HepG2 (cell line): ENCODE measurements around the gene AJUBA. TPM values are rescaled to one million over a fixed set of nuclear protein-coding genes. Genes with fewer than 3 reads are reported as not detected.
A peak's percentile ranks its signal among the peaks of the same experiment; 100 is the strongest.

ENCODE experiments used
- EED ChIP-seq: sonication (generic); formaldehyde crosslinking; IDR thresholded peaks from 2 replicates; pipeline ENCODE4 v1.5.0; 2020; ENCODE audit warnings: mild to moderate bottlenecking, missing genetic modification reagents
- FLYWCH1 ChIP-seq: sonication (generic); formaldehyde crosslinking; IDR thresholded peaks from 2 replicates; pipeline ENCODE4 v1.8.1; 2023; ENCODE audit warnings: mild to moderate bottlenecking, missing genetic modification reagents
- FOXK2 ChIP-seq: fragments of 450-650 bp; IDR thresholded peaks from 2 replicates; pipeline ENCODE4 v1.6.1; 2016
- IKZF1 ChIP-seq: fragments of 450-650 bp; IDR thresholded peaks from 2 replicates; pipeline ENCODE4 v1.7.1; 2016
- IRF2 ChIP-seq: IDR thresholded peaks from 2 replicates; pipeline ENCODE4 v1.6.1; 2018; ENCODE audit warnings: missing genetic modification reagents, missing compliant biosample characterization
- MAF1 ChIP-seq: sonication (generic); formaldehyde crosslinking; IDR thresholded peaks from 2 replicates; pipeline ENCODE4 v1.5.0; 2020; ENCODE audit warnings: missing genetic modification reagents, borderline replicate concordance
- NBN ChIP-seq: fragments of 450-650 bp; conservative IDR thresholded peaks from 2 replicates; pipeline ENCODE4 v1.6.1; 2017
- SNAI1 ChIP-seq: sonication (generic); formaldehyde crosslinking; IDR thresholded peaks from 2 replicates; pipeline ENCODE4 v1.5.0; 2020; ENCODE audit warnings: mild to moderate bottlenecking, missing genetic modification reagents, borderline replicate concordance
- SP2 ChIP-seq: sonication (generic); formaldehyde crosslinking; IDR thresholded peaks from 2 replicates; pipeline ENCODE4 v1.5.1; 2020; ENCODE audit warnings: mild to moderate bottlenecking, missing genetic modification reagents
- TARDBP ChIP-seq: sonication (generic); formaldehyde crosslinking; IDR thresholded peaks from 2 replicates; pipeline ENCODE4 v1.8.0; 2022; ENCODE audit warnings: mild to moderate bottlenecking, missing genetic modification reagents
- ZNF136 ChIP-seq: sonication (generic); formaldehyde crosslinking; IDR thresholded peaks from 2 replicates; pipeline ENCODE4 v1.8.1; 2022; ENCODE audit warnings: low read depth, mild to moderate bottlenecking, moderate library complexity, missing genetic modification reagents
- ZNF335 ChIP-seq: sonication (generic); formaldehyde crosslinking; IDR thresholded peaks from 2 replicates; pipeline ENCODE4 v1.4.0; 2020; ENCODE audit warnings: missing genetic modification reagents
- ZNF546 ChIP-seq: sonication (generic); formaldehyde crosslinking; conservative IDR thresholded peaks from 2 replicates; pipeline ENCODE4 v1.8.1; 2023; ENCODE audit warnings: mild to moderate bottlenecking, missing genetic modification reagents
- ZNF605 ChIP-seq: sonication (generic); formaldehyde crosslinking; IDR thresholded peaks from 2 replicates; pipeline ENCODE4 v1.8.0; 2022; ENCODE audit warnings: mild to moderate bottlenecking, missing genetic modification reagents
- ZNF761 ChIP-seq: sonication (generic); formaldehyde crosslinking; conservative IDR thresholded peaks from 2 replicates; pipeline ENCODE4 v1.4.0; 2020; ENCODE audit warnings: mild to moderate bottlenecking, missing genetic modification reagents
- ZNF768 ChIP-seq: sonication (generic); formaldehyde crosslinking; IDR thresholded peaks from 2 replicates; pipeline ENCODE4 v1.4.0; 2020; ENCODE audit warnings: missing genetic modification reagents
- ZSCAN22 ChIP-seq: sonication (generic); formaldehyde crosslinking; IDR thresholded peaks from 2 replicates; pipeline ENCODE4 v1.4.0; 2020; ENCODE audit warnings: mild to moderate bottlenecking, missing genetic modification reagents
- polyA plus RNA-seq, 8 experiments: library from polyadenylated mRNA; depleted of rRNA in 3 of 8; stranded (reverse) in 7 of 8; unstranded in 1 of 8; fragments of >200 nt; fragmentation: Illumina TruSeq in 4 of 8; extraction: Trizol in 4 of 8; gene quantifications; 2 replicates each; pipeline versions ENCODE4 v1.2.1 to v1.2.3, GENCODE V29; 2011 to 2016; ENCODE audit warnings: low read depth in 4 of 8, missing spikeins in 1 of 8, mixed read lengths in 1 of 8; ENCODE audit not compliant: insufficient read depth in 1 of 8
- total RNA-seq, 5 experiments: library from RNA; depleted of rRNA; stranded (reverse); fragments of >200 nt; fragmentation: Illumina TruSeq; extraction: Trizol; gene quantifications; 2 replicates each; pipeline ENCODE4 v1.2.3, GENCODE V29; 2016; ENCODE audit warnings: low read depth in 1 of 5
- TF ChIP-seq, protein P1 (sequence below): sonication (generic); formaldehyde crosslinking; IDR thresholded peaks from 2 replicates; pipeline ENCODE4 v1.5.0; 2020; ENCODE audit warnings: missing genetic modification reagents, mild to moderate bottlenecking, borderline replicate concordance
- TF ChIP-seq, protein P2 (sequence below): sonication (generic); formaldehyde crosslinking; IDR thresholded peaks from 2 replicates; pipeline ENCODE4 v1.8.0; 2022; ENCODE audit warnings: mild to moderate bottlenecking, missing genetic modification reagents, moderate library complexity
- TF ChIP-seq, protein P3 (sequence below): sonication (generic); formaldehyde crosslinking; IDR thresholded peaks from 2 replicates; pipeline ENCODE4 v1.4.0; 2020; ENCODE audit warnings: mild to moderate bottlenecking, missing genetic modification reagents
- TF ChIP-seq, protein P4 (sequence below): sonication (generic); formaldehyde crosslinking; IDR thresholded peaks from 2 replicates; pipeline ENCODE4 v1.9.0; 2022; ENCODE audit warnings: low read depth, missing genetic modification reagents

Gene AJUBA
- total and polyA plus RNA-seq, 2 of the 13 experiments (the other 11 are each of a cell fraction or from before 2014, with no cell fraction given) = 157 to 241 TPM

DNA sequence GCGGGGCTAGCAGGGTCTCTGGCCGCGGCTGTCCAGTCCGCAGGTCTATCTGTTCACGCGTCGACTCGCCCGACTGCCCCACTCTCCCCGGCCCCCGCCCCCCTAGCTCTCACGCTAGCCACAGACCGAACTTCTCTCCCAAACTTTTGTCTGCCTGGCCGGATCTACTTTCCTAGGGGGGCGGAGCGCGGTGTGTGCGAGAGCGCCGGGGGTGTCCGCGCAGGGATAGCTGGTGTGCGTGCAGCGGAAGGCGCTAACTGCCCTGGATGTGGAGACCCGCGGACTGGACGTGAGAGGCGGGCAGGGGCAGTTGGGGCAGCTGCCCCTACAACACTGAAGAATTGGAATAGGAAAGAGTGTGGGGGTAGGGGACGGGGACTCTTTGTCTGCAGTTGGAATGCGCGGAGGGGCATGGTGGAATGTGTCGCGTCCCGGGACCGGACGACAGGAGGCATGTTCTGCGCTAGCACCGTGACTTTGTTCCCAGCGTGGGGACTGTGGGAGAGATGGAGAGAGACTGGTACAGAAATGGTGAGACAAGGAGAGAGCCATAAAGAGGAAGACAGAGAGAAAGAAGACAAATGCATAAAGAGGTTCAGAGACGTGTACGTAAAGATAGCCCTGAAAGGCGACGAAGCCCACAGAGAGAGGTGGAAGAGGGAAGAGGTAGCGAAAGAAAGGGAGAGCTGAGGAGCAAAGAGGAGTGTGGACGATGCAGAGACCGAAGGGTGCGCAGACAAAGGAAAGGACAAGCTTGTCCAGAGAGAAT, at the start of gene AJUBA (continued):
- TF ChIP-seq, protein P1, sequence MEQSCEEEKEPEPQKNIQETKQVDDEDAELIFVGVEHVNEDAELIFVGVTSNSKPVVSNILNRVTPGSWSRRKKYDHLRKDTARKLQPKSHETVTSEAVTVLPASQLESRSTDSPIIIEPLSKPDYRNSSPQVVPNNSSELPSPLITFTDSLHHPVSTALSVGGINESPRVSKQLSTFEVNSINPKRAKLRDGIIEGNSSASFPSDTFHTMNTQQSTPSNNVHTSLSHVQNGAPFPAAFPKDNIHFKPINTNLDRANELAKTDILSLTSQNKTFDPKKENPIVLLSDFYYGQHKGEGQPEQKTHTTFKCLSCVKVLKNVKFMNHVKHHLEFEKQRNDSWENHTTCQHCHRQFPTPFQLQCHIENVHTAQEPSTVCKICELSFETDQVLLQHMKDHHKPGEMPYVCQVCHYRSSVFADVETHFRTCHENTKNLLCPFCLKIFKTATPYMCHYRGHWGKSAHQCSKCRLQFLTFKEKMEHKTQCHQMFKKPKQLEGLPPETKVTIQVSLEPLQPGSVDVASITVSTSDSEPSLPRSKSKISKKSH (CRISPR knock-in tag) = no peak
- TF ChIP-seq FLYWCH1 (CRISPR knock-in tag) (no peak), NBN (peak; percentile 14; the same call in 1 of the 2 replicates), ZNF335 (CRISPR knock-in tag) (peak; percentile 74; the same call in 1 of the 2 replicates), SP2 (CRISPR knock-in tag) (no peak), ZNF546 (CRISPR knock-in tag) (peak; percentile 91; the same call in 1 of the 2 replicates), MAF1 (no peak), EED (peak; percentile 68), ZNF761 (CRISPR knock-in tag) (peak; percentile 65; the same call in 1 of the 2 replicates), ZNF605 (no peak), ZSCAN22 (CRISPR knock-in tag) (no peak; the same call in 1 of the 2 replicates), IKZF1 (no peak), TARDBP (no peak), IRF2 (CRISPR knock-in tag) (peak; percentile 93), FOXK2 (no peak; the same call in 1 of the 2 replicates), ZNF136 (CRISPR knock-in tag) (peak; percentile 99), SNAI1 (CRISPR knock-in tag) (no peak), ZNF768 (CRISPR knock-in tag) (peak; percentile 90)
- TF ChIP-seq, protein P2, sequence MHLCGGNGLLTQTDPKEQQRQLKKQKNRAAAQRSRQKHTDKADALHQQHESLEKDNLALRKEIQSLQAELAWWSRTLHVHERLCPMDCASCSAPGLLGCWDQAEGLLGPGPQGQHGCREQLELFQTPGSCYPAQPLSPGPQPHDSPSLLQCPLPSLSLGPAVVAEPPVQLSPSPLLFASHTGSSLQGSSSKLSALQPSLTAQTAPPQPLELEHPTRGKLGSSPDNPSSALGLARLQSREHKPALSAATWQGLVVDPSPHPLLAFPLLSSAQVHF = no peak
- TF ChIP-seq, protein P3, sequence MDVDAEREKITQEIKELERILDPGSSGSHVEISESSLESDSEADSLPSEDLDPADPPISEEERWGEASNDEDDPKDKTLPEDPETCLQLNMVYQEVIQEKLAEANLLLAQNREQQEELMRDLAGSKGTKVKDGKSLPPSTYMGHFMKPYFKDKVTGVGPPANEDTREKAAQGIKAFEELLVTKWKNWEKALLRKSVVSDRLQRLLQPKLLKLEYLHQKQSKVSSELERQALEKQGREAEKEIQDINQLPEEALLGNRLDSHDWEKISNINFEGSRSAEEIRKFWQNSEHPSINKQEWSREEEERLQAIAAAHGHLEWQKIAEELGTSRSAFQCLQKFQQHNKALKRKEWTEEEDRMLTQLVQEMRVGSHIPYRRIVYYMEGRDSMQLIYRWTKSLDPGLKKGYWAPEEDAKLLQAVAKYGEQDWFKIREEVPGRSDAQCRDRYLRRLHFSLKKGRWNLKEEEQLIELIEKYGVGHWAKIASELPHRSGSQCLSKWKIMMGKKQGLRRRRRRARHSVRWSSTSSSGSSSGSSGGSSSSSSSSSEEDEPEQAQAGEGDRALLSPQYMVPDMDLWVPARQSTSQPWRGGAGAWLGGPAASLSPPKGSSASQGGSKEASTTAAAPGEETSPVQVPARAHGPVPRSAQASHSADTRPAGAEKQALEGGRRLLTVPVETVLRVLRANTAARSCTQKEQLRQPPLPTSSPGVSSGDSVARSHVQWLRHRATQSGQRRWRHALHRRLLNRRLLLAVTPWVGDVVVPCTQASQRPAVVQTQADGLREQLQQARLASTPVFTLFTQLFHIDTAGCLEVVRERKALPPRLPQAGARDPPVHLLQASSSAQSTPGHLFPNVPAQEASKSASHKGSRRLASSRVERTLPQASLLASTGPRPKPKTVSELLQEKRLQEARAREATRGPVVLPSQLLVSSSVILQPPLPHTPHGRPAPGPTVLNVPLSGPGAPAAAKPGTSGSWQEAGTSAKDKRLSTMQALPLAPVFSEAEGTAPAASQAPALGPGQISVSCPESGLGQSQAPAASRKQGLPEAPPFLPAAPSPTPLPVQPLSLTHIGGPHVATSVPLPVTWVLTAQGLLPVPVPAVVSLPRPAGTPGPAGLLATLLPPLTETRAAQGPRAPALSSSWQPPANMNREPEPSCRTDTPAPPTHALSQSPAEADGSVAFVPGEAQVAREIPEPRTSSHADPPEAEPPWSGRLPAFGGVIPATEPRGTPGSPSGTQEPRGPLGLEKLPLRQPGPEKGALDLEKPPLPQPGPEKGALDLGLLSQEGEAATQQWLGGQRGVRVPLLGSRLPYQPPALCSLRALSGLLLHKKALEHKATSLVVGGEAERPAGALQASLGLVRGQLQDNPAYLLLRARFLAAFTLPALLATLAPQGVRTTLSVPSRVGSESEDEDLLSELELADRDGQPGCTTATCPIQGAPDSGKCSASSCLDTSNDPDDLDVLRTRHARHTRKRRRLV = no peak
- TF ChIP-seq, protein P4, sequence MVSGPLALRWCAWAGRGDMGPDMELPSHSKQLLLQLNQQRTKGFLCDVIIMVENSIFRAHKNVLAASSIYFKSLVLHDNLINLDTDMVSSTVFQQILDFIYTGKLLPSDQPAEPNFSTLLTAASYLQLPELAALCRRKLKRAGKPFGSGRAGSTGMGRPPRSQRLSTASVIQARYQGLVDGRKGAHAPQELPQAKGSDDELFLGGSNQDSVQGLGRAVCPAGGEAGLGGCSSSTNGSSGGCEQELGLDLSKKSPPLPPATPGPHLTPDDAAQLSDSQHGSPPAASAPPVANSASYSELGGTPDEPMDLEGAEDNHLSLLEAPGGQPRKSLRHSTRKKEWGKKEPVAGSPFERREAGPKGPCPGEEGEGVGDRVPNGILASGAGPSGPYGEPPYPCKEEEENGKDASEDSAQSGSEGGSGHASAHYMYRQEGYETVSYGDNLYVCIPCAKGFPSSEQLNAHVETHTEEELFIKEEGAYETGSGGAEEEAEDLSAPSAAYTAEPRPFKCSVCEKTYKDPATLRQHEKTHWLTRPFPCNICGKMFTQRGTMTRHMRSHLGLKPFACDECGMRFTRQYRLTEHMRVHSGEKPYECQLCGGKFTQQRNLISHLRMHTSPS (CRISPR knock-in tag) = peak; percentile 74
